Neural crest cell (in vitro differentiated cells): Measurements from ENCODE around the gene BTBD2. TPM values are rescaled to one million over a fixed set of nuclear protein-coding genes. Genes with fewer than 3 reads are reported as not detected.

Experiments
- DNase-seq: peaks from one replicate; pipeline ENCODE4 v3.0.0; 2021; ENCODE audit warnings: low read depth, mixed read lengths, low spot score
- H3K27ac Mint-ChIP-seq: one replicate; pipeline ENCODE4 v1.8.0; 2021; ENCODE audit warnings: mild to moderate bottlenecking, mixed read lengths; ENCODE audit not compliant: unreplicated experiment
- H3K27me3 Mint-ChIP-seq: 2 replicates; pipeline ENCODE4 v1.8.0; 2021; ENCODE audit warnings: low read depth, mild to moderate bottlenecking, mixed read lengths
- H3K36me3 Mint-ChIP-seq: 2 replicates; pipeline ENCODE4 v1.8.0; 2021; ENCODE audit warnings: low read depth, mild to moderate bottlenecking, mixed read lengths
- H3K4me1 Mint-ChIP-seq: 2 replicates; pipeline ENCODE4 v1.8.0; 2021; ENCODE audit warnings: mixed read lengths
- H3K4me3 Mint-ChIP-seq: one replicate; pipeline ENCODE4 v1.8.0; 2021; ENCODE audit warnings: mild to moderate bottlenecking, mixed read lengths
- H3K9me3 Mint-ChIP-seq: 2 replicates; pipeline ENCODE4 v1.8.0; 2021; ENCODE audit warnings: mixed read lengths
- CTCF ChIP-seq: fragments of 200-600 bp; sonication (generic); conservative IDR thresholded peaks from 2 replicates; pipeline ENCODE4 v1.5.0; 2021; ENCODE audit warnings: antibody characterized with exemption, mild to moderate bottlenecking
- total RNA-seq: library from RNA; stranded (reverse); gene quantifications from 2 replicates; pipeline ENCODE4 v1.2.1, GENCODE V29; 2021

BTBD2 gene
- total RNA-seq, 1 donor from 2014 or later, result 142 TPM

GRCh38 chr19:2033825-2034159, 18.3 kb upstream of the BTBD2 start:
- no peaks in the 10 kb centered on the region for H3K36me3 Mint-ChIP-seq
- no peaks in the 10 kb centered on the region for H3K9me3 Mint-ChIP-seq
- H3K27ac Mint-ChIP-seq, result no peak overlapping the region
- no peak overlapping the region for H3K4me3 Mint-ChIP-seq
- H3K4me1 Mint-ChIP-seq, result peaks cover 4% of the 10 kb centered on the region
- TF ChIP-seq CTCF, result no peak
- no peak for DNase-seq
- H3K27me3 Mint-ChIP-seq, result no peaks in the 10 kb centered on the region

DNA sequence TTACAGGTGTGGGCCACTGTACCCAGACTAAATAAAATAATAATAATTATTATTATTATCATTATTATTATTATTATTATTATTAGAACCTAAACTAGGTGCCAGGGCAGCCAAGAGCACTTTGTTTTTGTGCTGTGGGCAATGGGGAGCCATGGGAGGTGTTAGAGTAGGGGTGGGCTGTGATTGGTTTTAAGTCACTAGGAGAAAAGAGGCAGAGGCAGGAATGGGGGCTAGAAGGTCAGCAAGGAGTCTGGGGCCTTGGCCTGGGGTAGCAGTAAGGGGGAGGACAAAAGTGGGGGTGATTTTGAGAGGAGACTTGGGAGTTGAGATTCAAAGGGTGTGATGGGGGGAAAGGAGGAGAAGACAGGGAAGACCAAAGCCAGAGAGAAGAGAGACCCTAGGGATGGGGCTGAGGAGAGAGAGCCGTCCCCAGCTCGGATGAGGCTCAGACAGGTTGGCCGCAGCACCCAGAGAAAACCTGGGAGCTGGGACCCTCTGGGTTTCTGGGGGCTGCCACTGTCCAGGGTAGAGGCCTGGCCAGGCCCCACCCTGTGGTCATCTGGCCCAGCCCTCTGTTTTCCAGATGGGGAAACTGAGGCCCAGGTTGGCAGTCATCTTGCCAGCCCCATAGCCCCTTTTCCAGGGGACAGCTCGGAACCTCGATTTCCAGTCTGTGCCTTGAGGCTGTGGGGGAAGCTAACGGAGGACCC, 17.8 kb upstream of the BTBD2 start:
- Mint-ChIP-seq H3K27me3 (no peaks in the 10 kb centered on the region), H3K27ac (no peak overlapping the region), H3K4me1 (peaks cover 7% of the 10 kb centered on the region), H3K36me3 (no peaks in the 10 kb centered on the region), H3K9me3 (no peaks in the 10 kb centered on the region), H3K4me3 (no peak overlapping the region)
- TF ChIP-seq CTCF, result no peak
- DNase-seq, result no peak

DNA sequence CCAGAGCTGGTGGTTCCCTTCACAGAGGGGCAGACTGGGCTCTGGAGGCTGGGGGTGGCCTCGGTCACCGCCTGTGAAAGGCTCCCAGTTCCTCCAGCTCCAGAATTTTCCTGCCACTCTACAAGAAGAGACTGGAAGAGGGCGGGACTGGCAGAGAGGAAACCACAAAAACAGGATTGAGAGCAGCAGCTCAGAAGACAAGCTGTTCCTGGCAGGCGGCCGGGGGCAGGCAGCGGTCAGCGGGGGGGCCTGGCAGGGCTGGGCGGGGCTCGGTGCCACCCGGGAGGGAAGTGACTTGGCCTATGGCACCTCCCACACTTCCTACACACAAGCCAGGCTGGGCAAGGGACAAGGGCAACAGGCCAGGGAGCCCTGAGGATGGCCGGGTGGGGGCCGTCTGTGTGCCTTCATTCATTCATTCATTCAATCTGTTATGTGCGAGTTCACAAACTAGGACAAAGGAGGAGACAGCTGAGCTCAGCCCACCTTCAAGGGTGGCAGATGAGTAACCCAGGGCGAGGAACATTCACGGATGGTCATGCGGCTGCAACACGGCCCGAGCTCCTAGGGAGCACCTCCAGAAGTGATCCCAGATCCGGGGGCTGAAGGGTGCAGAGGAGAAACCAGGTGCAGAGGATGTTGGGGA, 16.9 kb upstream of the BTBD2 start:
- H3K36me3 Mint-ChIP-seq, result no peaks in the 10 kb centered on the region
- peaks cover 7% of the 10 kb centered on the region for H3K4me1 Mint-ChIP-seq
- H3K9me3 Mint-ChIP-seq, result no peaks in the 10 kb centered on the region
- no peaks in the 10 kb centered on the region for H3K27me3 Mint-ChIP-seq
- H3K27ac Mint-ChIP-seq, result no peak overlapping the region
- H3K4me3 Mint-ChIP-seq, result no peak overlapping the region
- no peak for DNase-seq
- no peak for TF ChIP-seq CTCF

DNA sequence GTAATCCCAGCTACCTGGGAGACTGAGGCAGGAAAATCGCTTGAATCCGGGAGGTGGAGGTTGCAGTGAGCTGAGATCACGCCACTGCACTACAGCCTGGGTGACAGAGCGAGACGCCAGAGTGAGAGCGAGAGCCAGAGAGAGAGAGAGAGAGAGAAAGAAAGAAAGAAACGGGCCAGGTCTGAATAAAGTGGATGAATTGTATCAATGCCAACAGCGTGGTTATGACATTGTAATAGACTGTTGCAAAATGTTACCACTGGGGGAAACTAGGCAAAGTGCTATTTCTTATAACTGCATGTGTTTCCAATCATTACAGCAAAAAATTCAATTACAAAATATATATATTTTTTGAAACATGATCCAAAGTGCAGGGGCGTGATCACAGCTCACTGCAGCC, 11.8 kb upstream of the BTBD2 start:
- DNase-seq, result no peak
- Mint-ChIP-seq H3K4me1 (peaks cover 4% of the 10 kb centered on the region), H3K27ac (no peak overlapping the region)

GRCh38 chr19:2026770-2027169, 11.3 kb upstream of the BTBD2 start:
- DNase-seq, result no peak
- Mint-ChIP-seq H3K27ac (no peak overlapping the region), H3K9me3 (peaks cover 2% of the 10 kb centered on the region), H3K36me3 (no peaks in the 10 kb centered on the region), H3K4me3 (no peak overlapping the region), H3K4me1 (peaks cover 3% of the 10 kb centered on the region), H3K27me3 (no peaks in the 10 kb centered on the region)
- no peak for TF ChIP-seq CTCF

More for the DNA sequence above, 11.8 kb upstream of the BTBD2 start:
- no peak for TF ChIP-seq CTCF
- Mint-ChIP-seq H3K9me3 (peaks cover 2% of the 10 kb centered on the region), H3K27me3 (no peaks in the 10 kb centered on the region), H3K4me3 (no peak overlapping the region), H3K36me3 (no peaks in the 10 kb centered on the region)
